HG03565 (cell line): ENCODE measurements around the gene QPCTL.
"Not testable (repeated sequence)": the region's sequence is repeated elsewhere in the genome, so short reads cannot be mapped to it uniquely, and the experiment has no call there.

ENCODE experiments used
- ATAC-seq: cut with Tn5 transposase; IDR thresholded peaks from one replicate; pipeline ENCODE4 v1.9.1; 2021; ENCODE audit warnings: mild to moderate bottlenecking, moderate library complexity; ENCODE audit not compliant: unreplicated experiment

The QPCTL gene

GRCh38 chr19:45716359-45717130 is 24.1 kb downstream of the QPCTL start:
- no peak for ATAC-seq

GRCh38 chr19:45717131-45717982 is 24.9 kb downstream of the QPCTL start:
- ATAC-seq, result peak; percentile 86

DNA sequence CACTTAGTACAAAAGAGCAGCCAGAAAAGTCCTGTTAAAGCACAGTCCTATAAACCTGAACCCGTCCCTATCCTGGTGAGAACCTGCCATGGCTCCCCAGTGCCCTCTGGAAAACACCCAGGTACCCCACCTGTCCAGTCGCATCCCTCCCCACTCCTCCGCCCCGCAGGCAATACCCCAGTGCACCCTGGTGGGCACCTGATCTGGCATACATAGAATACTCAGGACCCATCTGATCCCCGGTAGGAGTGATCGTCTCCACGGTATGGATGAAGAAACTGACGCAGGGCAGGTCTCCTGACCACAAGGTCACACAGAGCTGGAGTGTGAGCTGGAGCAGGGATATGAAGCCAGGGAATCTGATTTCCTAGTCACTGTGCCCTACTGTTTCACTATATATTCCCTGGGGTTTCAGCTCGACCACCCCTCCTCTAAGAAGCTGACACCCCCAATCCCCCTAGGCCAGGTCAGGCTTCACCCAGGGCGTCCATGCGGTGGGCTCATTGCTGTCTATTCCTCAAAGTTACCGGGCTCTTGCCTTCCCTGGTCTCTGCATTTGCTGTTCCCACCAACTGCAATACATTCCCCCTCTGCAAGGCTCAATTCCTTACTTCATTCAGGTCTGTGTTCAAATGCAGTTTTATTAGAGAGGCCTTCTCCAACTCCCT is 25.7 kb downstream of the QPCTL start:
- no peak for ATAC-seq

DNA sequence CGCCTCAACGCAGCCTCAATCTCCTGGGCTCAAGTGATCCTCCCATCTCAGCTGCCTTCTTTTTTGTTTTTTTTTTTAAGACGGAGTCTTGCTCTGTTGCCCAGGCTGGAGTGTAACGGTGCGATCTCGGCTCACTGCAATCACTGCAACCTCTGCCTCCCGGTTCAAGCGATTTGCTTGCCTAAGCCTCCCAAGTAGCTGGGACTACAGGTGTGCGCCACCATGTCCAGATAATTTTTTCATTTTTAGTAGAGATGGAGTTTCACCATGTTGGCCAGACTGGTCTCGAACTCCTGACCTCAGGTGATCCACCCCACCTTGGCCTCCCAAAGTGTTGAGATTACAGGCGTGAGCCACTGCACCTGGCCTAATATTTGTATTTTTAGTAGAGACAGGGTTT is 27.6 kb downstream of the QPCTL start:
- ATAC-seq, result not testable (repeated sequence)

DNA sequence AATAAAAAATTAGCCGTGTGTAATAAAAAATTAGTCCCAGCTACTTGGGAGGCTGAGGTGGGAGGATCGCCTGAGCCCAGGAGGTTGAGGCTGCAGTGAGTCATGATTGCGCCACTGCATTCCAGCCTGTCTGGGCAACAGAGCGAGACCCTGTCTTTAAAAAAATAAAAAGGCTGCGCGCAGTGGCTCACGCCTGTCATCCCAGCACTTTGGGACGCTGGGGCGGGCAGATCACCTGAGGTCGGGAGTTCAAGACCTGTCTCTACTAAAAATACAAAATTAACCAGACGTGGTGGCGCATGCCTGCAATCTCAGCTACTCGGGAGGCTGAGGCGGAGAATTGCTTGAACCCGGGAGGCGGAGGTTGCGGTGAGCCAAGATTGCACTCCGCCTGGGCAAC is 36.2 kb downstream of the QPCTL start:
- not testable (repeated sequence) for ATAC-seq

DNA sequence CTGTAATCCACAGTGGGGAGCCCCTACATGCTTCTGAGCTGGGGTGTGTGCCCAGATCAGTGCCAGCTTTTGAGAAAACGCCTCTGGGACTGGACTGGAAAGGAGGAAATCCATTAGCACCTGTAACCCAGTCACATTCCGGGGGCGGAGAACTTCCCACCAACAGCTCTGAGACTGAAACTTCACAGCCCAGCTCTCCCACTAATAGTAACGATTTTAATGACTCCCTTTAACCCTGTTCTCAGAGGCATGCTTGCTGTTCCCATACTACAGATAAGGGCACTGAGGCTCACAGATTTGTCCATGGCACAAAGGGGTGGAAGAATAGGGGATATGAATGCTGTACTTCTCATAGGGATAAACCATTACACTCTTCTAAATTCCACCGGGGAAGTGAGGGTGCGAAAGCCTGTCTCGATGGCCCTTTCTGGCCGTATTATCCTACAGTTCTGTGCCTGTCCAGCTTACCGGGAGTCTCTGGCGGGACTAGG is 37.4 kb downstream of the QPCTL start:
- ATAC-seq, result no peak

- ATAC-seq, result peak; percentile 72
Measured at GRCh38 chr19:45730368-45731288, 38.2 kb downstream of the QPCTL start, which contains the start of gene FBXO46. TSS of gene FBXO46 (minus strand) at chr19:45730896. CDS start at chr19:45713495, 17,401 bp downstream.

GRCh38 chr19:45733160-45733810 is 40.8 kb downstream of the QPCTL start, which contains the start of gene MEIOSIN:
TSS of gene MEIOSIN (plus strand) at chr19:45733439. CDS start at chr19:45735377, 1,938 bp downstream.
- ATAC-seq, result no peak

- no peak for ATAC-seq
Measured at GRCh38 chr19:45739498-45740439, 47.3 kb downstream of the QPCTL start.

- no peak for ATAC-seq
Measured at GRCh38 chr19:45742969-45743368, 50.5 kb downstream of the QPCTL start.

GRCh38 chr19:45745606-45746005 is 53.1 kb downstream of the QPCTL start:
- no peak for ATAC-seq

DNA sequence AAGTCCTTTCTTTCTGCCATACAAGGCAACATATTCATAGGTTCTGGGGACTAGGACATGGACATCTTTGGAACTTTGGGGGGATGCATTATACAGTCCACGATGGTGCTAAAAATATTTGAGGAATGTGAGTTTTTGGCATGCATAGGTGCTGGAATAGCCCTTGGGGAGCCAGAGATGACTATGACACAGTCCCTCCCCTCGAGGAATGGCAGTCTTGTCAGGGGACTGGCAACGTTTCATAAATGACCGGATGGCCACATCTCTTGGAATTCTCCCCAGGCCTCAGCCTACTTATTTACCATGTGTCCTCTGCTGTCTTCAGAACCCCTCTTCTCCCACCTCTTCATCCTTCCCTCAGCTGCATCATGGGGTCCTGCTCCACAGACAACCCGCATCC is 54.4 kb downstream of the QPCTL start:
- no peak for ATAC-seq

DNA sequence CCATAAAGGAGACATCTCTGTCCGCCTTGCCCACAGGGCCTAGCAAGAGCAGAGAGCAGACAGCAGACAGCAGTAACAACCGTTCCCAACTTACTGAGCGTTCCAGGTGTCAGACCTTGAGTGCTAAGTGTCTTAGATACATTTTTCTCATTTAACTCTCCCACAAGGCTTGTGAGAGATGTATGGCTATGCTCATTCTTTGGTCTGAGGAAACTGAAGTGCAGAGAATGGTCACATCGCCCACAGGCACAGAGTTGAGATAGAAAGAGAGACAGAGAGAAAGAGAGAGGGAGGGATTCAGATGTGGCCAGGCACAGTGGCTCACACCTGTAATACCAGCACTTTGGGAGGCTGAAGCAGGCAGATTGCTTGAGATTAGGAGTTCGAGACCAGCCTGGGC is 55.0 kb downstream of the QPCTL start:
- no peak for ATAC-seq

- not testable (repeated sequence) for ATAC-seq
Measured at GRCh38 chr19:45751483-45751882, 59.0 kb downstream of the QPCTL start.

GRCh38 chr19:45752639-45753038 is 60.2 kb downstream of the QPCTL start:
- no peak for ATAC-seq

- no peak for ATAC-seq
Measured at GRCh38 chr19:45753548-45753947, 61.1 kb downstream of the QPCTL start.
